ENCODE measurements around the gene SLC39A9. TPM values are rescaled to one million over a fixed set of nuclear protein-coding genes. Genes with fewer than 3 reads are reported as not detected.
"Not testable (repeated sequence)": the region's sequence is repeated elsewhere in the genome, so short reads cannot be mapped to it uniquely, and the experiment has no call there.

SLC39A9 gene
- total RNA-seq, 1 experiment from 2014 or later: 63.4 TPM

- TF ChIP-seq, protein P1, sequence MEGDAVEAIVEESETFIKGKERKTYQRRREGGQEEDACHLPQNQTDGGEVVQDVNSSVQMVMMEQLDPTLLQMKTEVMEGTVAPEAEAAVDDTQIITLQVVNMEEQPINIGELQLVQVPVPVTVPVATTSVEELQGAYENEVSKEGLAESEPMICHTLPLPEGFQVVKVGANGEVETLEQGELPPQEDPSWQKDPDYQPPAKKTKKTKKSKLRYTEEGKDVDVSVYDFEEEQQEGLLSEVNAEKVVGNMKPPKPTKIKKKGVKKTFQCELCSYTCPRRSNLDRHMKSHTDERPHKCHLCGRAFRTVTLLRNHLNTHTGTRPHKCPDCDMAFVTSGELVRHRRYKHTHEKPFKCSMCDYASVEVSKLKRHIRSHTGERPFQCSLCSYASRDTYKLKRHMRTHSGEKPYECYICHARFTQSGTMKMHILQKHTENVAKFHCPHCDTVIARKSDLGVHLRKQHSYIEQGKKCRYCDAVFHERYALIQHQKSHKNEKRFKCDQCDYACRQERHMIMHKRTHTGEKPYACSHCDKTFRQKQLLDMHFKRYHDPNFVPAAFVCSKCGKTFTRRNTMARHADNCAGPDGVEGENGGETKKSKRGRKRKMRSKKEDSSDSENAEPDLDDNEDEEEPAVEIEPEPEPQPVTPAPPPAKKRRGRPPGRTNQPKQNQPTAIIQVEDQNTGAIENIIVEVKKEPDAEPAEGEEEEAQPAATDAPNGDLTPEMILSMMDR (IDR thresholded peaks at IDR 0.05): no peak
- TF ChIP-seq POLR2AphosphoS5 (IDR thresholded peaks at IDR 0.05; ENCODE audit: low read depth, low read length) (no peak), TCF7L2 (IDR thresholded peaks at IDR 0.05; ENCODE audit: low read depth, low read length) (no peak), SIN3A (IDR thresholded peaks at IDR 0.05; ENCODE audit: borderline replicate concordance, insufficient read depth, low read depth, low read length) (no peak)
- TF ChIP-seq, protein P2, sequence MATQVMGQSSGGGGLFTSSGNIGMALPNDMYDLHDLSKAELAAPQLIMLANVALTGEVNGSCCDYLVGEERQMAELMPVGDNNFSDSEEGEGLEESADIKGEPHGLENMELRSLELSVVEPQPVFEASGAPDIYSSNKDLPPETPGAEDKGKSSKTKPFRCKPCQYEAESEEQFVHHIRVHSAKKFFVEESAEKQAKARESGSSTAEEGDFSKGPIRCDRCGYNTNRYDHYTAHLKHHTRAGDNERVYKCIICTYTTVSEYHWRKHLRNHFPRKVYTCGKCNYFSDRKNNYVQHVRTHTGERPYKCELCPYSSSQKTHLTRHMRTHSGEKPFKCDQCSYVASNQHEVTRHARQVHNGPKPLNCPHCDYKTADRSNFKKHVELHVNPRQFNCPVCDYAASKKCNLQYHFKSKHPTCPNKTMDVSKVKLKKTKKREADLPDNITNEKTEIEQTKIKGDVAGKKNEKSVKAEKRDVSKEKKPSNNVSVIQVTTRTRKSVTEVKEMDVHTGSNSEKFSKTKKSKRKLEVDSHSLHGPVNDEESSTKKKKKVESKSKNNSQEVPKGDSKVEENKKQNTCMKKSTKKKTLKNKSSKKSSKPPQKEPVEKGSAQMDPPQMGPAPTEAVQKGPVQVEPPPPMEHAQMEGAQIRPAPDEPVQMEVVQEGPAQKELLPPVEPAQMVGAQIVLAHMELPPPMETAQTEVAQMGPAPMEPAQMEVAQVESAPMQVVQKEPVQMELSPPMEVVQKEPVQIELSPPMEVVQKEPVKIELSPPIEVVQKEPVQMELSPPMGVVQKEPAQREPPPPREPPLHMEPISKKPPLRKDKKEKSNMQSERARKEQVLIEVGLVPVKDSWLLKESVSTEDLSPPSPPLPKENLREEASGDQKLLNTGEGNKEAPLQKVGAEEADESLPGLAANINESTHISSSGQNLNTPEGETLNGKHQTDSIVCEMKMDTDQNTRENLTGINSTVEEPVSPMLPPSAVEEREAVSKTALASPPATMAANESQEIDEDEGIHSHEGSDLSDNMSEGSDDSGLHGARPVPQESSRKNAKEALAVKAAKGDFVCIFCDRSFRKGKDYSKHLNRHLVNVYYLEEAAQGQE (IDR thresholded peaks at IDR 0.05; ENCODE audit: insufficient read depth in 1 of 2, low read depth in 2 of 2, low read length in 1 of 2): no peak
- no peaks in the 10 kb centered on the region for H3K9me3 ChIP-seq (ENCODE audit: control insufficient read depth, insufficient read depth, low read depth, low read length)
- ChIA-PET POLR2A (no interaction called here), CTCF (no interaction called here)
- no peak overlapping the region for H3K4me3 ChIP-seq (ENCODE audit: low read depth in 2 of 2, low read length in 2 of 2)
- H3K27ac ChIP-seq (ENCODE audit: low read length): no peak overlapping the region
- ATAC-seq: no peak
- no TSS peak for BruUV-seq (replicated peaks)
- DNase-seq (ENCODE audit: low read depth, low spot score): no peak
- H3K36me3 ChIP-seq (ENCODE audit: control insufficient read depth, insufficient read depth, low read length): no peaks in the 10 kb centered on the region
- in situ Hi-C loops (cut with HindIII; ENCODE audit: low pct_unique_long_range_greater_than_20kb, low sequenced_read_pairs): no loop called here
- no peaks in the 10 kb centered on the region for H3K4me1 ChIP-seq (ENCODE audit: control insufficient read depth, insufficient read depth, low read length)
- H3K27me3 ChIP-seq (ENCODE audit: control insufficient read depth, insufficient read depth, low read length): no peaks in the 10 kb centered on the region
- intact Hi-C loops (cut with micrococcal nuclease; ENCODE audit: unreplicated experiment): no loop called here
Observed at GRCh38 chr14:69413483-69413882, 15.0 kb downstream of the SLC39A9 start.

DNA sequence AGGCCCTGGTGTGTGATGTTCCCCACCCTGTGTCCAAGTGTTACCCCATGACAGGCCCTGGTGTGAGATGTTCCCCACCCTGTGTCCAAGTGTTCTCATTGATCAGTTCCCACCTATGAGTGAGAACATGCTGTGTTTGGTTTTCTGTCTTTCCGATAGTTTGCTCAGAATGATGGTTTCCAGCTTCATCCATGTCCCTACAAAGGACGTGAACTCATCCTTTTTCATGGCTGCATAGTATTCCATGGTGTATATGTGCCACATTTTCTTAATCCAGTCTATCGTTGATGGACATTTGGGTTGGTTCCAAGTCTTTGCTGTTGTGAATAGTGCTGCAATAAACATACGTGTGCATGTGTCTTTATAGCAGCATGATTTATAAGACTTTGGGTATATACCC lies 17.6 kb downstream of the SLC39A9 start:
- H3K4me1 ChIP-seq (ENCODE audit: control insufficient read depth, insufficient read depth, low read length); H3K36me3 ChIP-seq (ENCODE audit: control insufficient read depth, insufficient read depth, low read length); in situ Hi-C loops (cut with HindIII; ENCODE audit: low pct_unique_long_range_greater_than_20kb, low sequenced_read_pairs); H3K27me3 ChIP-seq (ENCODE audit: control insufficient read depth, insufficient read depth, low read length); ATAC-seq; H3K4me3 ChIP-seq (ENCODE audit: low read depth in 2 of 2, low read length in 2 of 2); BruUV-seq (replicated peaks); DNase-seq (ENCODE audit: low read depth, low spot score); CTCF ChIA-PET; H3K9me3 ChIP-seq (ENCODE audit: control insufficient read depth, insufficient read depth, low read depth, low read length); intact Hi-C loops (cut with micrococcal nuclease; ENCODE audit: unreplicated experiment); H3K27ac ChIP-seq (ENCODE audit: low read length); POLR2A ChIA-PET: not testable (repeated sequence)

GRCh38 chr14:69423279-69423678 lies 24.8 kb downstream of the SLC39A9 start:
- ATAC-seq (no peak), DNase-seq (ENCODE audit: low read depth, low spot score) (no peak)
- TF ChIP-seq SIN3A (IDR thresholded peaks at IDR 0.05; ENCODE audit: borderline replicate concordance, insufficient read depth, low read depth, low read length) (no peak), TCF7L2 (IDR thresholded peaks at IDR 0.05; ENCODE audit: low read depth, low read length) (no peak), POLR2AphosphoS5 (IDR thresholded peaks at IDR 0.05; ENCODE audit: low read depth, low read length) (no peak)
- TF ChIP-seq, protein P1 (IDR thresholded peaks at IDR 0.05): no peak
- TF ChIP-seq, protein P2 (IDR thresholded peaks at IDR 0.05; ENCODE audit: insufficient read depth in 1 of 2, low read depth in 2 of 2, low read length in 1 of 2): no peak
- H3K36me3 ChIP-seq (ENCODE audit: control insufficient read depth, insufficient read depth, low read length): no peaks in the 10 kb centered on the region
- no peaks in the 10 kb centered on the region for H3K4me1 ChIP-seq (ENCODE audit: control insufficient read depth, insufficient read depth, low read length)
- H3K27me3 ChIP-seq (ENCODE audit: control insufficient read depth, insufficient read depth, low read length): no peaks in the 10 kb centered on the region
- no peak overlapping the region for H3K4me3 ChIP-seq (ENCODE audit: low read depth in 2 of 2, low read length in 2 of 2)
- H3K27ac ChIP-seq (ENCODE audit: low read length): no peak overlapping the region
- H3K9me3 ChIP-seq (ENCODE audit: control insufficient read depth, insufficient read depth, low read depth, low read length): no peaks in the 10 kb centered on the region
- in situ Hi-C loops (cut with HindIII; ENCODE audit: low pct_unique_long_range_greater_than_20kb, low sequenced_read_pairs): no loop called here
- intact Hi-C loops (cut with micrococcal nuclease; ENCODE audit: unreplicated experiment): no loop called here
- POLR2A ChIA-PET: no interaction called here
- CTCF ChIA-PET: no interaction called here
- BruUV-seq (replicated peaks): no TSS peak

Data from Panc1 (cell line).